Small intestine (tissue), 4 donors: ENCODE data around the gene CMC1. TPM values are rescaled to one million over a fixed set of nuclear protein-coding genes. Genes with fewer than 3 reads are reported as not detected.

Experiments used
- polyA plus RNA-seq, 4 donors: library from polyadenylated mRNA; stranded (reverse) in 3 of 4; unstranded in 1 of 4; fragments of 200-250 nt in 3 of 4; fragments of 120-200 nt in 1 of 4; gene quantifications; one replicate each; pipeline versions ENCODE4 v1.2.1 to v1.2.3, GENCODE V29; 2013
- donor health status: healthy with polysubstance abuse.
- donor health status: Bipolar disorder and iron deficiency.
- donor health status: healthy.

Gene CMC1
- polyA plus RNA-seq, 4 donors = 33.1 to 57.3 (median 47.3) TPM

Other genes with a start within 250 kb of the CMC1 start
- under 1 TPM in 2 of 4 donors, not detected in 2; 0.37 to 0.90 TPM for gene ZCWPW2, start 107.1 kb downstream of the CMC1 start, polyA plus RNA-seq
- 10 to 100 TPM; 25.7 to 52.5 (median 30.7) TPM for gene AZI2, start 107.2 kb downstream of the CMC1 start, polyA plus RNA-seq